Measurements from ENCODE around the gene AP1S2.
"Not testable (repeated sequence)": the region's sequence is repeated elsewhere in the genome, so short reads cannot be mapped to it uniquely, and the experiment has no call there.

AP1S2 gene

DNA sequence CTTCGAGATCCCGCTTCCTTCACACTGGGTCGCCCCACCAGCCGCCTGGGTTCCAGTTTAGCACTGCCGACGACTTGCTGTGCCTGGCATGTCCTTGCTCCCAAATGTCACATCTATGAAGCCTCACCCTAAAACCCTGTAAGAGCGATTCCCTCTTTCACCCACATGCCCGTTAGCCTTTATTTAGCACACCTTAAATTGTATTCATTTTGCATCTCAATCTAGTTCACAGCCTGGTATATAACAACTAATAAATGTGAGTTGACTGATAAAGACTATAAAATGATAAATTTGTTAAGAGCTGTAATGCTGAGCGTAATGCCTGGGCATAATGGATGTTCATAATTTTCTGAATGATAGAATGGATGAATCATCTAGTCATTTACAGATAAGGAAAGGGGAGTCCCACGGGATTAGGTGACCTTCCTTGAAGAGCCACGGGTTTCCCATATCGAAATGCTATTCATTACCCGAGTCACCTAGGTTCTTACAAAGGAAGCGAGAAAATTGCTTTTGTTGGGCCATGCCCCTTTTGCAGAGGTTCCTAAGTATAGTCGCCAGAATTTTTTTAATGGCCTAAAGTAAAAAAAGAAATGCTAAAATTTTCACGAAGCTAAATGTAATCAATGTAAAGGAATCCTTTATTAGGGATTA, 1.1 kb upstream of the AP1S2 start:
- DNase-seq (ENCODE audit: low read depth in 2 of 2): no peak

DNA sequence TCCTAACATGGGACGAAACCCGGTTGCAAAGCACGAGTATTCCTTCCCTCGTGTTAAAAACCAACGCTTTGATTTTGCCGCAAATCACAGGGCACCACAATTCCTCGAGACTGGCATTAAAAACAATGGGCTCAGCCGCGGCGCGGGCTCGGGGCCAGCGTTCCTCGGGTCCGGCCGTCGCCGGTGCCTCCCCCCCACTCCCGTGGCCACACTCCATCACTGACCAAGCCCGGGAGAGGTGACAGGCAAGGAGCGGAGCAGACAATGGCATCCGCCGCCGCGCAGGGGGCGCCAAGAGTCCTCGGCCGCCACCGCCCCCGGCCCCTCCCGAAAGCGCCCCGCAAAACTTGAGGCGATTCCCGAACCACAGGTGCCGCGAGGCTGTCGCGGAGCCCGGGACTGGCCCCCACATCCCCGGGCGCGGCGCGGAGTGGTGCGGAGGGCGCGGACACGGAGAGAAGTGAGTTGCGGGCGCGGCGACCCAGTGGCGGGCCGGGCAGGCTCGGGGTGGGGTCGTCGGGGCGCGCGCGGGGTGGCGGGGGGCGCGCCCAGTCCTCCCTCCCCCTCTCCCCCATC, 445 bp downstream of the AP1S2 start:
- DNase-seq (ENCODE audit: low read depth in 2 of 2): peak; percentile 8 to 13

DNA sequence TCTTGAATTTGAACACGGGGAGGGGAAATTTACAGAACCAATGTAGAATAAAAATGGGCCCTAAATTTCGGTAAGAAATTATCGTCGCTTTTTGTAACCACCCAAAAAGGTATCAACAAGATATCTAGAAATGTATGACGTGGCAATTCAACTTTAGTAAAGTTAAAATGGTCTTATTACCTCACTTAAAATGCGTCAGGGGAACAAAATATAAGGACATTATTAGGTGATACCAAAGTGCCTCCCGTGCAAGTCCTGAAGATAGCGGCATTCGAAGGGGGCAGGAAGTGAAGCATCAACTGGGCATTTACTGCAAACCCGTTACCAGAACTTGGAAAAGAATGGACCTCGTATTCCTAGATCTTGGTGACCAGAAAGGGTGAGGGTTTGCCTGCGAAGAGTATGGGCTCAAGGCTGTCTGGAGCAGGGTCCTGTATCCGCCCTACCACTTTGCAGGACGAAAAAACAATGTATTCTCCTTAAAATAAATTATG, 980 bp downstream of the AP1S2 start:
- no peak for DNase-seq (ENCODE audit: low read depth in 2 of 2)

DNA sequence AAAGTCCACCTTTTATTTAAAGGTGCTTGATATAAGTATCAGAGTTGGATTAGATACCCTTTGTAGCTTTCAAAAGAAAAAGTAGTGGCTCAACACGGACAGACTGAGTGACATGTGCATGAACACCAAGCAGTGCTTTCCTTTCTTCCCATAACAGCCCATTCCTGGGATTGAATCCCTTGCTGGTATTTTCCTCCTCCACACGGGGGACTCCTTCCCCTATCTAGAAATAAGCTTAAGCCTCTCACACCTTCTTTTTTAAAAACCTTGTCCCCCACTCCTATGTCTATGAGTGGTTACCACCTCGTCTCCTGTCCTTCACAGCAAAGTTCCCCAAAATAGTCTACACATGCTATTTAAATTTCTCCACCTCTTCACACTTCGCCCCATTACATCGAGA, 5.1 kb downstream of the AP1S2 start:
- no peak for DNase-seq (ENCODE audit: low read depth in 2 of 2)

DNA sequence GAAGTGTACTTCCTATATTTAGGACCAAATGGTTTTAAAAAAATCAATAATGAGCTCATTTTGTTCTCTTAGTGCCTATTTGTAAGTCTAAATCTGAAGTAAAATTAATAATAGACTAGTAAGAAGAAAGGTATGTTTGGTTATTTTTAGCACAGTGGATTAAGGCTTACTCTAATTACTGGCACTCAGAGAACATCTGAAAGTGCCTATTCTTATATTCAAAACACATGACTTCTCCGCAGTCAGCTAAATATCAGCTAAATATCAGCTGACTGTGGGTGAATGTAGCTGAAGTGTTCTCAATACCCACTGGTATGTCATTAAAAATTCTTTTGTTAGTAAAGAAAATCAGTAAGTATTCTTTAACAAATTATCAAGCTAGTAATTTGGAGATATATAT, 6.0 kb downstream of the AP1S2 start:
- DNase-seq (ENCODE audit: low read depth in 2 of 2): no peak

DNA sequence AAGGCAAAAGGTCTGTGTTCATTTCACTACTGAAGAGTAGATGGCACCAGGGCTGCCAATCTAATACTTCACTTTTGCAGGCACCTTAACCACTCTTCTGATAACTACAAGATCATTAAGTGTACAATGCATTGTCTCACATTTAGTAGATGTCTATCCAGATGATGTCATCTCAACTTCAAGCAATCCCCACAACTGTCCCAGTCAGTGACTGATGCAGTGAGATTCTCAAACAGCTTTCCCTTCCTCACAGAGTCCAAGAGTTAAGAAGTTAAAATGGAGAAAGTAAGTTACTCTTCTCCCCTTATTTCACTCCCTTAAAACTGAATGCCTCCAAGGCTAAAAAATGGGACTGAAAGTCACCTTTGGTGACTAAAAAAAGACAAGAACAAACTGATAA, 10.7 kb downstream of the AP1S2 start:
- no peak for DNase-seq (ENCODE audit: low read depth in 2 of 2)

DNA sequence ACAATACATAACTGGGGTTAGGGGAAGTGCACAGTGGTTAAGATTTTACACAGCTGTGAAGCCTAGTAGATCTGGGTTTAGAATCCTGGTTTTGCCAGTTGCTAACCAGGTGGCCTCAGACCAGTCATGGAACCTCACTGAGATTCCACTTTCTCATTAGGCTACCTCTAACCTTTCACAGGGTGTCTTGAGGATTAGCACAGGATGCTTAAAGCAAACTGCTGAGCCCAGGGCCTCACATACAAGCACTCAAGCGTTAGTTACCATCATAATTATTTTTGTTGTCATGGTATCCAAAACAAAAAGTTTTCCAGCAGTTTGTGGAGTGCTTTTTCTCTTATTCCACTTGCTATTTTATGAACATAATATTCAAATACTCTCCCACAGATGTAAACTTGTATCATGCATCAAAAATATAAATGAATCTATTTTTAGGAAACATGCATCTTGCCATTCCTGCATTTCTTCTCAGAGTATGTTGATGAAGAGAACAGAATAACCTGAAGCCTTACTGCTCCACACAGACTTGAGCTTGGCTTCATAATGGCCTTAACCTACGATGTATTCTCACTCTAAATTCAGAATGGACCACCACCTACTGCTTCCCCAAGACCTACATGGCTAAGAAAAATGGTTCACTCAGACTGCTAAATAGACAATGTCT, 12.6 kb downstream of the AP1S2 start:
- DNase-seq (ENCODE audit: low read depth in 2 of 2): no peak

DNA sequence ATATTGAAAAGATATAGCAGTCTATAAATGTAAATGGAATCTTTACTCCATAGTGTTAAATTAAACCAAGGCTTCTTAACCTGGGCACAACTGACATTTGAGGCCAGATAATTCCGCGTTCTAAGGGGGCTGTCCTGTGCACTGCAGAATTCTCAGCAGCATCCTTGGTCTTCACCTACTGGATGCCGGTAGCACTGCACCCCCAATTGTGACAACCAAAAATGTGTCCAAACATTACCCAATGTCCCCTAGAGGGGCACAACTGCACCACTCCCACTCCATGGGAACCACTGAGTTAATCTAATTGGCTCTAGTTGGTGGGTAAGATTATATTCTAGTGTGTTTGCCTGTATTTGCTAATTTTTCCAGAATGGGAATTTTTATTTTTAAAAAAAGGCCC, 16.6 kb downstream of the AP1S2 start:
- DNase-seq (ENCODE audit: low read depth in 2 of 2): no peak

DNA sequence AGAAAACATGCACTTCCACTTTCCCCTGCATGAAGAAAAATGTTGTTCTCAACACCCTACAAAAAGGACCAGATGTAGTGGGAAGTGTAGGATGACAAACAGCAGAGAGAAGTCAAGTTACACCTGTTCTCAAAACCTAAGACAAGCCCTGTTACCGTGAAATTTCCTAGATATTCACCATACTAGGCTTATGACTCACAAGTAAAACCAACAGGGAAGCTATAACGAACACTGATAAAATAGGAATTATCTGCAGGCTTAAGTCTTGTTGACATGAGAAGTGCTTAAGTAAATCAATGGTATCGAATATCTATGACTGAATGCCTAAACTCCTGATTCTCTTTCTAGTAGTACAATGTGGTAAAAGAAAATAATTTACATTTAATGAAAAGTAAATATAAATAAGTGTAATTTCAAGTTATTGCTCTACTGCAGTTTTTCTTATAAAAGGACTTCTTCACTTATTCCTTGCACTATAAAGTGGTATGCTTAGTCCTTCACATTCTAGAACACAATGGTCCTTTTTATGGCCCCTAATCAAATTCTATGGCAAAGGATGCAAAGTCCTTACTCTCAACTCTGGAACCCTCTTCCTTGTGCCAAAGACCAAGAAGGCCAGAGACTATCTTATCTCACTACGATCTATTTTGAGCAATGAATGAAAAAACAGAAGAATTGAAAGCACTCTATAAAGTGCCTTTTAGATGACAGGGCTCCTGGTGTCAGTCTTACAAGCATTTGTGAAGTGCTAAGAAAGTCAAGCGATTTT, 19.6 kb downstream of the AP1S2 start:
- DNase-seq (ENCODE audit: low read depth in 2 of 2): no peak

DNA sequence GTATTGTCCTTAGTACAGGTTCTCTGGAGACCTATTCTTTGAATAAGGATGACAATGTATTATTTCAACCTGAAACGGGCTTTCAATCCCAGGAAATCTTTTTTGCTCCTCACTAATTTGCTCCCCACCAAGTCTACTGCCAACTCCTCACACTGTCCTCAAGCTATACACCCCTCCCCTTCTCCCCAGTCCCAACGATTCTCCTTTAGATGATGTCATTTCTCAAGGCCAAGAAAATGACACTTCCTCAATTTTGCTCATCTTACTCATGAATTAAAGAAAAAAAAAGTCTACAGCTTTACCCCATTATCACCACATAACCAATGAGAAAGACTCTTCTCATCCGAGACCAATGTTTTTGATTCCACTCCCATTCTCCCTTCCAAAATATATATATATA, 20.6 kb downstream of the AP1S2 start:
- no peak for DNase-seq (ENCODE audit: low read depth in 2 of 2)

DNA sequence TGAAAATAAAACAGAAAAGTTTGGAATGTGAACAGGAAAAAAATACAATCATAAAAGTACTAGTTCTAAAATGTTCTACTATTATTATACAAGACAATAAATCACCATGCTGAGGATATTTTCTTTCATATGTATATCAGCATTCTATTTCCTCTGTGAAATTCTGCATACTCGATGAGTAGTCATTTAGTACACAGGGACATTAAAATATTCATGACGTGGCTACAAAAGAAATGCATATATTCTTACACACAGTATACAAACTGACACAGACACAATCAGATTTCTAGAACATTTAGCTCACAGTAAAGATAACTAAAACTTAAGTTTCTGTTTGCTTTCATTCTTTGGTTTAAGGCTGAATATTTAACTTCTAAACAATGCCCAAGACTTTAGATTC, 23.3 kb downstream of the AP1S2 start:
- not testable (repeated sequence) for DNase-seq (ENCODE audit: low read depth in 2 of 2)

DNA sequence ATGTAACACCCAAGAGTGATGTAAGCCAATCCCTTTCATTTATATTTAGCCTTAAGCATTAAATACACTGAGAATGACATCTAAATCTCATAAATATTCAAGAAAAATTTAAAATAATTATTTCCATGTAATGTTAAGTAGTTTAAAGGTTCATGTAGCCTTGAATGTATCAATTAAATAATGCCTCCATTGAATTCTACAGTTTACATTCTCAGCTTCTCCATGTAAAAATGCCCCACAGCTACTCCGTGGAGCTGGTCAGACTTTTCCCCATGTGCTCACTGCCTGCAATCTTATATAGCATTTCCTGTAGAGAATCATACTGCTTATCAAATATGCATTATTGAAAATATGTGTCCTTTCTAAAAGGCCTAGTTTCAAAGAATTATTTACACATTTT, 25.4 kb downstream of the AP1S2 start:
- no peak for DNase-seq (ENCODE audit: low read depth in 2 of 2)

DNA sequence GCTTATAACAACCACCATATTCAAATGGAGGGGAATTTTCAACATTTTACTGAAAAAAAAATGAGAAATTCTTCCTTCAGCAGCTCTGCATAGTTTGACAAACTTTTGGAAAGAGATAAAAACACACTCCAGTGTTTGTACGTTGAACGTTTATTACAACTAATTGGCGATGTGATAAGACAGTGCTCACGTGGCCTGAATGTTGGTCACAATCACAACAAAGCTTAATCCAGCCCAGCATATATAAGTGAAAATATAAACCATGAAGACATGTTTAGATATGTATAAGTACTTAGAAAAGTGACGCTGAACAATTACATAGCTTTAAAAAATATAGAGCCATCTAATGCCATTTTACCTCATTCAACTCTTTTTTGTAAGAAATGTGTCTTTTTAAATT, 28.7 kb downstream of the AP1S2 start:
- DNase-seq (ENCODE audit: low read depth in 2 of 2): no peak

DNA sequence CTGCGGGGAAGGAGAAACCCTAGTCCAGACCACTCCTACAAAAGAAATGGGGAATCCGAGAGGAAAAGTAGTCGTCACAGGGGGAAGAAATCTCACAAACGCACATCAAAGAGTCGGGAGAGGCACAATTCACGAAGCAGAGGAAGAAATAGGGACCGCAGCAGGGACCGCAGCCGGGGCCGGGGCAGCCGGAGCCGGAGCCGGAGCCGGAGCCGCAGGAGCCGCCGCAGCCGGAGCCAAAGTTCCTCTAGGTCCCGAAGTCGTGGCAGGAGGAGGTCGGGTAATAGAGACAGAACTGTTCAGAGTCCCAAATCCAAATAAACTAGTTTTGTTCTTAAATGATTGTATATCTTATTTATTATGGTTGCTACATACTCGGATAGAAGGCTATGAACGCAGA, 31.7 kb downstream of the AP1S2 start:
- no peak for DNase-seq (ENCODE audit: low read depth in 2 of 2)

DNA sequence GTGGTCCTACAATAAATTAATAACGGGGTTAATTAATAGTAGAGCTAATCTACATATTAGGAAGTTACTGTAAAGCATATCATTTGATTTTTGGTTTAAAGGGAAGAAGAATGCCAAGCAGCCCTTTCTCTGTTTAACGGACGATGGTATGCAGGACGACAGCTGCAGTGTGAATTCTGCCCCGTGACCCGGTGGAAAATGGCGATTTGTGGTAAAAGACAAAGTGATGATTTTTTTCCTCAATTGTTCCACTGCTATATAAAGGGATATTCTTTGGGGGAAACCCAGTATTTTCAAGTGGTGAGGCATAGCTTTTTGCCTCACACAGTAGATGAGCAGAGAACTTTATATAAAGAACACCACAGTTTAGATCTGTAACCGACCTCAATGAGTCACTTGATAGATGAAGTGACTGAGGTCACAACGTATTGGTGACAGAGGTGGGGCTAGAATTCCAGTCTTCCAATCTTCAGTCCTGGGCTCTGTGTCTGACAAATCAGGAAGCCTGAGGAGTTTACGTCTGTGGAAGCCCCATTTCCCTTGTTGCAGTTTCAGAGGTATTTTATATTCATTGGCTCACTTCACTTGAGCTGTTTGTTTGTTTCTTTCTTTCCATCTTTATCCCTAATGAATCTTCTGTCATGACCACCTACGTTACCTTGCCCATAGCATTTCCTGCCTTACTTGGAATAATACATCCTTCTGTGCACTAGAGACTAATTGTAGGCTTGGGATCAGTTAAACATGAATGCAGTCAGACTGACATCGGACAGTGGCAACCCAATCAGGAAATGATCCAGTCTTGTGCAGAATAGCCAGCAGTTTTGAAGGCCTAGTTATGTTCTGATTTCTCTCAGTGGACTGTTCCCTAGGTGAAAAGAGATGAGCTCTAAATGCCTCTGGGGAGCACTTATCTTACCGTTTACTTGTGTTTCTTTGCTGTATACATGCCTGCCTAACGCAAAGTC, 34.2 kb downstream of the AP1S2 start:
- no peak for DNase-seq (ENCODE audit: low read depth in 2 of 2)

DNA sequence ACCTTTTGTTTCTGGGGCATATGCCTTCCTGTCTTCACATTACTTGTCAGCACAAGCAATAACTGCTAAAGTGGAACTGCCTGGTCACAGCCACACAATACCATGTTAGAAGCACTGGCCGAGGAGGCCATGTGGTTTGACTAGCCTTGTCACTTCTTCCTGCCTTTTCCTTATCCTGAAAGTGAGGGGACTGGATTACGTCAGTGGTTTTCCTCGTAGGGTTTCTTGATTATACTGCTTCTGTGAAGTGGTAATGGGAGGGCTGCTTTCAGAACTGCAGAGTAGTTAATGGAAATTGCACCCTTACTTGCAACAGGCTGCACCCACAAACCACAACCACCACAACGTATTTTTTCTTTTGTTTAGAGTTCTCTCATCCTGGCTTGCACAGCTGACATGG, 37.7 kb downstream of the AP1S2 start:
- DNase-seq (ENCODE audit: low read depth in 2 of 2): peak in 1 of 2 donors; percentile 4

DNA sequence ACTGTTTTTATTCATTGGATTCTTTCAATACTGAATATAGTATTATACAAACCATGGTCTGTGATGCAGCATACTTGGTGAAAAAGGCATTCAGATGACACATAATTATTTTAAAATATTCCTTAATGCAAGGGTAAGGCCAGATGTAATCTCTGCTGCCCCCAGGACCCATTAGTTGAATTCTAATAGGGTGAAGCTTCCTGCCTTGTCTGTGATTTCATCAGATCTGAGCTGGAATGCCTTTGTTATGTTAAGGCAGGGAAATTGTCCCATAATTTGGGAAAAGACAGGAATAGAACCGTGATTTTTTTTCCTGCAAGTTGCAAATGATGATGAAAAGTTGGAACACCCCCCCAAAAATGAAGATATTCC, 38.2 kb downstream of the AP1S2 start:
- DNase-seq (ENCODE audit: low read depth in 2 of 2): no peak

DNA sequence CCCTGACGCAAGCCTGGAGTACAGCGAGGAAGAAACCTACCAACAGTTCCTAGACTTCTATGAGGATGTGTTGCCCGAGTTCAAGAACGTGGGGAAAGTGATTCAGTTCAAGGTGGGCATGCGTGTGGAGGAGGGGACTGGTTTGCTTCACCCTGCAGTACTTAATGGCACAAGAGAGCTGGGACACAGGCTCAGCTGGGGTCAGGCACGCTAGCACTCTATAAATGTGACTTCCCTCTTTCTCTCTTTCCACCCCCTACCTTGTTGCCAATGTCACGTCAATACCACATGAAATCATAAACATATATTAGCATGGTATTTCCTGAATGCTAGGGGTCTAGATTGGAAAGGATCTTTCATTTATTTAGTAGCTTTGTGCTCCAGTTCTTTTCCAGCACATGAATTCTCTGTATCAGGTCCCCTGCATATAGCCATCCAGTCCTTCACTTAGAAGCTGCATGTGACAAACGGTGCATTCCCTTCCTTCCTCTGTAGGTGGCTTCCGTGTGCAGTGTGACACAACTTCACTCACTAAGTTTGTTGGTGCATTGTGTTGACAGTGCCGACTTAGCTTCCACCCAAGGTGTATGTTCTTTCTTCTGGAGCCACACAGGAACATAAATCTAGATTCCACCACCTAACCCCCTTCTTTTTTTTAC, 38.7 kb downstream of the AP1S2 start:
- DNase-seq (ENCODE audit: low read depth in 2 of 2): peak in 1 of 2 donors; percentile 1

DNA sequence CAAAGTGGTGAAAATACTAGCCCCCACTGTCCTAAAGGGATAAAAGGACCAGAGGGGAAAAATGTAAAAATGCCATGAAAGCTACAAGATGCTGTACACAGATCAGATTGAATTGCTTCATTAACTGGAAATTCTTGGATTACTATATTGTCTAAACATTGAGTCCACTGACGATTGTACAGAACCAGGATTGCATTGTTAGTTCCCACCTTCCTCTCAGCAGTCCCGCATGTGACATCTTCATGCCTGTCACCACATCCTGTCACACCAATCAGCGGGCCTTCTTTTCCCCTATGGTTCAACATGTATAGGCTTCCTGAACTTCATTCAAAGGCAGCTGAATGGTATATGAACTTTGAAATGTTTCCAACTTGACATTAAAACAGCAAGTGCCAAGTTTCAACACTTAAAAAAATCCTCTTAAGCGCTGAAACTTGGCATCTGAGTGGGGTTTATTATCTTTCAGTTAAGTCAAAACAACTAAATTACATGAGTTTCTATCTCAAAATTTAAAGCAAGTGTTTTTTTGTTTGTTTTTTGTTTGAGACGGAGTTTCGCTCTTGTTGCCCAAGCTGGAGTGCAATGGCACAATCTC, 39.7 kb downstream of the AP1S2 start:
- DNase-seq (ENCODE audit: low read depth in 2 of 2): no peak

DNA sequence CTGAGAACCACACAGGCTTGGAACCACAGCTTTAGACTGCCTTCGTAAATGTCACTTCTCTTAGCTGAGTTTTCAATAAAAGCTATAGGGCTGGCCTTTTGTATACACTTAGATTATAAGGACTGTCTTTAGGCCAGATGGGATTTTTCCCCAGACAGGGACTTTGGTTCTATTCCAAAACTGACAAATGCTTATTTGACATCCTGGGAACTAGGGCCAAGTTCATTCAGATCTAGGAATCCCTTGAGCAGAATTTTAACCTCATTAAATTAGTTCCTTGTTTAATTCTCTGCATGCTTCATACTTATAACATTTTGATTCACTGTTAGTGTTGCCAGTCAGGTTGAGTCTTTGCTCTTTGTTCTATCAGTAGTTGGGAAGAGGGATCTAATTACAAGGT, 41.2 kb downstream of the AP1S2 start:
- no peak for DNase-seq (ENCODE audit: low read depth in 2 of 2)
